Measurements from ENCODE around the gene PRKAR1B.

PRKAR1B gene

DNA sequence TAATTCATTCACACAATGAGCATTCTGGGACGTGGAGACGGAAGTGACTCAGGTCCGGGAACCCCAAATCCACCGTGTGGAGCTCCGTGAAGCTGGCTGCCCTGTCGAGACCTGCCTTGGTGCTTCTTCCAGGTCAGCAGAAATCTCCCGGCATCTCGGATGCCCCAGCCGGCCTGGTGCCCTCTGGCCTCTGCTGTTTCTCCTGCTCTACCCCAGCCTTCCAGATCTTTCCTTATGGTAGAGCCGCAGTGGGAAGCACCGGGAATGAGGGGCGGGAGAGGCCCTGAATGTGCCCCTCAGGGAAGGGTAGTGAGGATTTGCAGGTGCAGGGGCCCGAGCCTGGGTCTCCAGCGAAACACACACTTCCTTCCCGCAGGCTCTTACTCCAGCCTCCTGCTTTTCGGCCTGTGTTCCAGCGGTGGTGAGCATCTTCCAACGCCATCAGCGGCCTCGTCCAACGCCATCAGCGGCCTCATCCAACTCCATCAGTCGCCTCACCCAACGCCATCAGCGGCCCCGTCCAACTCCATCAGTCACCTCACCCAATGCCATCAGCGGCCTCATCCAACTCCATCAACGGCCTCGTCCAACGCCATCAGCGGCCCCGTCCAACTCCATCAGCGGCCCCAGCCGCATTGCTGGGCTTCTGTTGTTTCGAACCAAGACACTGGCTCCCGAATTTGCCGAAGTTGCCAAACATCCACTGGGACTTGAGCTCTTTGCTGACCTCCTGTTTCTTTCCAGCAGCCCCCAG lies 150.4 kb downstream of the PRKAR1B start:
- H3K4me3 ChIP-seq (ENCODE audit: low read length), result no peak overlapping the region
- DNase-seq (ENCODE audit: low read depth), result no peak
- TF ChIP-seq, protein P1, sequence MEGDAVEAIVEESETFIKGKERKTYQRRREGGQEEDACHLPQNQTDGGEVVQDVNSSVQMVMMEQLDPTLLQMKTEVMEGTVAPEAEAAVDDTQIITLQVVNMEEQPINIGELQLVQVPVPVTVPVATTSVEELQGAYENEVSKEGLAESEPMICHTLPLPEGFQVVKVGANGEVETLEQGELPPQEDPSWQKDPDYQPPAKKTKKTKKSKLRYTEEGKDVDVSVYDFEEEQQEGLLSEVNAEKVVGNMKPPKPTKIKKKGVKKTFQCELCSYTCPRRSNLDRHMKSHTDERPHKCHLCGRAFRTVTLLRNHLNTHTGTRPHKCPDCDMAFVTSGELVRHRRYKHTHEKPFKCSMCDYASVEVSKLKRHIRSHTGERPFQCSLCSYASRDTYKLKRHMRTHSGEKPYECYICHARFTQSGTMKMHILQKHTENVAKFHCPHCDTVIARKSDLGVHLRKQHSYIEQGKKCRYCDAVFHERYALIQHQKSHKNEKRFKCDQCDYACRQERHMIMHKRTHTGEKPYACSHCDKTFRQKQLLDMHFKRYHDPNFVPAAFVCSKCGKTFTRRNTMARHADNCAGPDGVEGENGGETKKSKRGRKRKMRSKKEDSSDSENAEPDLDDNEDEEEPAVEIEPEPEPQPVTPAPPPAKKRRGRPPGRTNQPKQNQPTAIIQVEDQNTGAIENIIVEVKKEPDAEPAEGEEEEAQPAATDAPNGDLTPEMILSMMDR (conservative IDR thresholded peaks at IDR 0.05; ENCODE audit: low read length), result no peak

DNA sequence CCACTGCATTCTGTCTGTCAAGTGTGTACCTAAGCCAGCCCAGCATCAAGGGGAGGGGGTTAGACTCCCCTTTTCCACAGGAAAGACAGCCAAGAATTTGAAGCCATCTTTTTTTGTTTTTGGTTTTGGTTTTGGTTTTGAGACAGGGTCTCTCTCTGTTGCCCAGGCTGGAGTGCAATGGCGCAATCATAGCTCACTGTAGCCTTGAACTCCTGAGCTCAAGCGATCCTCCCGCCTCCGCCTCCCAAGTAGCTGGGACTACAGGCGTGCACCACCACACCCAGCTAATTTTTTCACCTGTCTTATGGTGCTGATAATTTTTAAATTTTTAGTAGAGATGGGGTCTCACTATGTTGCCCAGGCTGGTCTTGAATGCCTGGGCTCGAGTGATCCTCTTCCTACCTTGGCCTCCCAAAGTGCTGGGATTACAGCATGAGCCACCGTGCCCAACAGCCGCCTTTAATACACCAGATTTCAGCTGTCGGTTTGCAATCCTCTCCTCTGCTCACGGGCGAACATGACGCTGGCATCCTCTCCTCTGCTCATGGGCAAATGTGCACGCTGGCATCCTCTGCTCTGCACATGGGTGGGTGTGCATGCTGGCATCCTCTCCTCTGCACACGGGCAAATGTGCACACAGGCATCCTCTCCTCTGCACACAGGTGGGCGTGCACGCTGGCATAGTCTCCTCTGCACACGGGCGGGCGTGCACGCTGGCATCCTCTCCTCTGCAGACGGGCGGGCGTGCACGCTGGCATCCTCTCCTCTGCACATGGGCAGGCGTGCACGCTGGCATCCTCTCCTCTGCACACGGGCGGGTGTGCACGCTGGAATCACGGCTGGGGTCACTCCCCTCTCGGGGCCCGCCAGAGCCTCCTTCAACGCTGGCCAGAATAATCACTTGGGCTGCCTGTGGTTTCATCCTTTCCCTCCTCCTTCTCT lies 151.4 kb downstream of the PRKAR1B start:
- TF ChIP-seq, protein P1 (conservative IDR thresholded peaks at IDR 0.05; ENCODE audit: low read length), result no peak
- no peak overlapping the region for H3K4me3 ChIP-seq (ENCODE audit: low read length)
- no peak for DNase-seq (ENCODE audit: low read depth)

GRCh38 chr7:574661-575395 lies 152.3 kb downstream of the PRKAR1B start:
- H3K4me3 ChIP-seq (ENCODE audit: low read length), result no peak overlapping the region
- DNase-seq (ENCODE audit: low read depth), result no peak
- TF ChIP-seq, protein P1 (conservative IDR thresholded peaks at IDR 0.05; ENCODE audit: low read length), result no peak

- TF ChIP-seq, protein P1 (conservative IDR thresholded peaks at IDR 0.05; ENCODE audit: low read length), result no peak
- no peak for DNase-seq (ENCODE audit: low read depth)
- H3K4me3 ChIP-seq (ENCODE audit: low read length), result no peak overlapping the region
Measured at GRCh38 chr7:573933-574381, 153.1 kb downstream of the PRKAR1B start.

- no peak overlapping the region for H3K4me3 ChIP-seq (ENCODE audit: low read length)
- TF ChIP-seq, protein P1 (conservative IDR thresholded peaks at IDR 0.05; ENCODE audit: low read length), result no peak
- DNase-seq (ENCODE audit: low read depth), result no peak
Measured at GRCh38 chr7:573269-573932, 153.7 kb downstream of the PRKAR1B start.

DNA sequence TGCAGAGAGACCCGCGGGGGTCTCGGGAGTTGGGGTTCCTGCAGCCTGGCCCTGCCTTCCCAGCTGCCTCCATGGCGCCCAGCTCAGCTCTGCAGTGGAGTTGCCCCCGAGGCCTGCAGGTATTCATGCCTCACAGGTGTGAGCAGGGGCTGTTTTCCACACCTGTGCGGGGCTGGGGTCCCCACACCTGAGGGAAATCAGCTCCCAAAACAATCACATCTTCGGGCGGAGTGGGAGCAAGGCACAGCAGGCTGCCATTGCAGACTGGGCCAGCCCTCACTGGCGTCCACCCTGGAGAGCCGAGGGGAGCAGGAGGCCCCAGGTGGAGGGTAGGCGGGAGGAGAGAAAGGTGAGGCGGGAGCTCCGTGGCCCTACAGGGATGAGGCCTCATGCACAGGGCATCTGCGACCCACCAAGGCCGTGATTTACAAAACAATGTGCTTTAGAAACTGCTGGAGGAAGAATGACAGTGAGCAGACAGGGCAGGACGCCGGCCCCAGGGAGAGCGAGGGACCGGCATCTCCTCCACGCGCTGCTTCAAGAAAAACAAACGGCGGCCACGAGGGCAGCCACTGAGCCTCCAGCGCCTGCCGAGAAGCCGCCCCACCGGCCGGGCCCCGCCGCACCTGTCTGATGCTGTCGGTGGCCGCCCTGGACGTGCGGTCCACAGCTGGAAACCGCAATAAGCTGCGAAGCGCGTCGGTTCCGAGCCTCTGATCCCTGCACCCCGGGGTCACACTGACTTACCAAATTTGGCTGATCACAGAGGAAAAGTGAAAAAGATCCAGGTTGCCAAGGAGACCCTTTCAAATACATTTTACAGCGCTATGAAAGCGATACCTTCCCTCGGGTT lies 154.4 kb downstream of the PRKAR1B start:
- no peak overlapping the region for H3K4me3 ChIP-seq (ENCODE audit: low read length)
- DNase-seq (ENCODE audit: low read depth), result no peak
- TF ChIP-seq, protein P1 (conservative IDR thresholded peaks at IDR 0.05; ENCODE audit: low read length), result no peak

All from AG10803 (cell line).